Measurements from ENCODE around the gene SERINC5.
"Not testable (repeated sequence)": the region's sequence is repeated elsewhere in the genome, so short reads cannot be mapped to it uniquely, and the experiment has no call there.

Gene SERINC5

GRCh38 chr5:80160242-80160641 is 95.6 kb downstream of the SERINC5 start:
- no peak for DNase-seq

DNA sequence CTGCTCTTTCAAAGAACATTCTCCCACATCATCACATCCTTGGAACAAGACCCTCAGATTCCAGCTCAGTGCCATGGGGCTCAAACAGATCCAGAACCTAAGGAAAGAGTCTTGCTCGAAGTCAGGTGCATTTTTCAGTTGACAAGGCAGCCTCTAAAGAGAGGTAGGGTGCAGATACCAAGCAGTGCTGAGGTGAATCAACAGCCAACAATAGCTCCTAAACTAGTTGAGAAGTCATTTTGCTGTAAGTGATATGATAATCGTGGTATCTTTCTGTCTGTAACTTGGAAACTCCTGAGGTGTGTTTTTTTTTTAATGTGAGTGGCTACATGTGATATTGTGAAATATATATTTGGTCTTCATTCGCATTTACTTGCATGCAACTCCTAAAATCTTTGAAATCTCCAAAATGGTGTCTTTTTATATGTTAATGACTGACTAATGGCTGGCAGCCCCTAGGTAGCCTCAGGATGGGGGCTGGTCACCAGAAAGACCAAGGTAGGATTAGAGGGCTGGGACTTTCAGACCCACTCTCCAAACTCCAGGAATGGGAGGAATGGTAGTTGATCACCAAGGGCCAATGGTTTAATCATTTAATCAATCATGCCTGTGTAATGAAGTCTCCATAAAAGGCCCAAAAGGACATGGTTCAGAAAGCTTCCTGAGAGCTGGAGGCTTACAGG is 96.6 kb downstream of the SERINC5 start:
- no peak for DNase-seq

DNA sequence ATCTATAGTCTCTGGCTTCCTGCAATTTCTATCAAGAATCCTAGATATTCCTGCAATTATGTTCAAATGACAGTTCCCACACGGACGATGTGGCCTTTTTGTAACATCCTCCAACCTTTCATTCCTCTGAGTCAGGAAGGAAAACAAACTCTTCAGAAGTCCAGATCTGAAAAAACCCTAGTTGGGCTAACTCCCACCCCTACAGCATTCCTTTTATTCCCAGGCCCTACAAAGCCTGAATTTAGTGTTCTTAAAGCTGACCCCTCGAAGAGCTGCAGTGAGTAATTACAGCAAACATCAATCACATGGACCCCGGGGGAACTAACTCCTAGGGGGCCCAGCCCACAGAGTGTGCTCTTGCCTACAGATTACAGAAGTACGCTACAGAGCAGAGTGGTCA is 99.7 kb downstream of the SERINC5 start:
- no peak for DNase-seq

DNA sequence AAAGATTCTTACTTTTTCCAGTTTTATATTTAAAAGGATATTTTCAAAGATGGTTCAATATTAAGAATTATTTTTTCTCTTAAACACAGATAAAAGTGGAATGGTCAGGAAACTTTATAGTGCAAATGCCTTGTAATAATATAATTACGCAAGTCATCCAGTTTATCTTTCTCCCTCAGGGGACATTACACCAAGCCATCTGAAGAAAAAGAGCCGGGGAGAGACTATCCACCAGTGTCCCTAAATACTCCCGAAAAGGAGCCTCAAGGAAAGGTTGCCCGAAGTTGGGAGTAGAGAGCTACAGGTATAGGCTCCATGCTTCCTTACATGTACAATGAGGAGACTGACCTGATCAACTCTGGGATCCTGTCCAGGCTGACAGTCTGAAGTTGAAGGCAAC is 101.1 kb downstream of the SERINC5 start:
- DNase-seq = no peak

- not testable (repeated sequence) for DNase-seq
Observed at GRCh38 chr5:80154289-80154688, 101.6 kb downstream of the SERINC5 start.

GRCh38 chr5:80153586-80154126 is 102.2 kb downstream of the SERINC5 start:
- no peak for DNase-seq

GRCh38 chr5:80152778-80153177 is 103.1 kb downstream of the SERINC5 start:
- DNase-seq = no peak

- no peak for DNase-seq
Observed at GRCh38 chr5:80151890-80152289, 104.0 kb downstream of the SERINC5 start.

- DNase-seq = no peak
Observed at GRCh38 chr5:80150731-80151130, 105.1 kb downstream of the SERINC5 start.

DNA sequence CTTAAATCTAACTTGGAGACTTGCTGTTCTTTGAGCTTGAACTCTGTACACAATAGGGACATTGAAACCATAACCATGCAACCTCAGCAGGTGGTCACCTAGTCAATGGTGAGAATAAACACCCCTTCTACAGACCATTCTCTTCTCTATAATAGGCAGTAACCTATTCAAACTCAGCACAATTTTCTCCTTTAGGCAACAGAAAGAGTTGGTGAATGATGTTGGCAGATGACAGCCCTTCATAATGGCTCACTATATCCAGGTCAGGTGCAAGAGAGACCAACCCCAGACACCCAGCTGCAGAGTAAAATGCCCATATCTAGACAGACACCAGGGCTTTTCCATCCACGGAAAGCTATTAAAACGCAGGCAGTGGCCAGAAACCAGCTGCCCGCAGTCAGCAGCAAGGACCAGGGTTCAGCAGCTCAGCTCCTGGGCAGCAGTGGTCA is 106.7 kb downstream of the SERINC5 start:
- no peak for DNase-seq

- no peak for DNase-seq
Observed at GRCh38 chr5:80147119-80147815, 108.6 kb downstream of the SERINC5 start.

GRCh38 chr5:80146046-80146445 is 109.8 kb downstream of the SERINC5 start:
- DNase-seq = no peak

GRCh38 chr5:80143491-80143890 is 112.4 kb downstream of the SERINC5 start:
- DNase-seq = no peak

GRCh38 chr5:80142996-80143395 is 112.9 kb downstream of the SERINC5 start:
- no peak for DNase-seq

DNA sequence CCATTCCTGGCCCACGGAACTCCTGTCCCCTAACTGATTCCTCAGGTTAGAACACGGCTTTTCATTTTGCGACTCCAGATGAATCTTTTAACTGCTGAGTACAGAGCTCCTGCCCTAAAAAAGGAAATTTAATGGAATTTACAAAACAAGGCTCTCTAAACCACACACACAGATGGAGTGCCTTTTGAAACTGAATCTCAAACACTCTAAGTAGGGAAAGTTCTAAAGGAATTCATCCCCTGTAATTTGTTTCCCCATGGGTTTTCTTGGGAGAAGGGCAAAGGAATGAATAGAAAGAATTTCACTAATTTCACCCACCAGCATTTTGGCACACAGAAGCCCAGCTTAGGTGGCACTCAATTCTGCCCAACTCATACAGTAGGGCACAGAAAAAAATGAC is 114.2 kb downstream of the SERINC5 start:
- no peak for DNase-seq

DNA sequence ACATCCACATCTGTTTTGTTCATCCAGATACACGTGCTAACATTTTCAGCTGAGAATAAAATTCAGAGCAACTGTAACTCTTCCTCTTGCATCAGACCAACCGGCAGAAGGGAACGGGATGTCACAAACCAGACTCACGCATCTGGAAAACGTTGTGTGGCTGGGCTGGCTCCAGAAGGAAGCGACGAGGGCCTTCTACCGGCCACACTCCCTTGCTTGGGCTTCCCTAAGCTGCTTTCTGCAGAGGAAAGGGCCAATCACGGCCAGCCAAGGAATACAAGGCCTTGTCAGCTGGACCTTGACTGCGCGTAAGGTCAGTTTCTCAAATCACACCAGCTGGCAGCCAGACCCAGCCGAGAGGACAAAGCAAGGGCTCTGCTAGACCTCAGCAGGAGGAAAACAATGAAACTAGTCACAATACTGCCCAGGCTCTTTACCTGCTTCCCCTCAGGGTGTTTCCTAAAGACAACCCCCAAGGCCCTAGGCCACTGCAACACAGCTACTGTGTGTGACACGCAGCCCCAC is 114.6 kb downstream of the SERINC5 start:
- DNase-seq = no peak

- DNase-seq = no peak
Observed at GRCh38 chr5:80140496-80140895, 115.4 kb downstream of the SERINC5 start.

- no peak for DNase-seq
Observed at GRCh38 chr5:80139466-80139972, 116.3 kb downstream of the SERINC5 start.

DNA sequence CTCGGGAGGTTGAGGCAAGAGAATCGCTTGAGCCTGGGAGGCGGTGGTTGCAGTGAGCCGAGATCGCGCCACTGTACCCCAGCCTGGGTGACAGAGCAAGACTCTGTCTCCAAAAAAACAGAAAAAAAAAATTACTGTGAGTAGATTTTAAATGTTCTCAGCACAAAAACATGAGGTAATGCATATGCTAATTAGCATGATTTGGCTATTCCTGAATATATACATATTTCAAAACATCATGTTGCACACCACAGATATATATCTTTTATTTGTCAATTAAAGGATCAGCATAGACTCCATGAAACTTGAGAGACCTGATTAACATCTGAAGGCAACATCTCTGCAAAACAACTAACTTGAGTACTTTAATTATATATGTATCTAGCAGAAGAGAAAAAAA is 117.4 kb downstream of the SERINC5 start:
- DNase-seq = no peak

DNA sequence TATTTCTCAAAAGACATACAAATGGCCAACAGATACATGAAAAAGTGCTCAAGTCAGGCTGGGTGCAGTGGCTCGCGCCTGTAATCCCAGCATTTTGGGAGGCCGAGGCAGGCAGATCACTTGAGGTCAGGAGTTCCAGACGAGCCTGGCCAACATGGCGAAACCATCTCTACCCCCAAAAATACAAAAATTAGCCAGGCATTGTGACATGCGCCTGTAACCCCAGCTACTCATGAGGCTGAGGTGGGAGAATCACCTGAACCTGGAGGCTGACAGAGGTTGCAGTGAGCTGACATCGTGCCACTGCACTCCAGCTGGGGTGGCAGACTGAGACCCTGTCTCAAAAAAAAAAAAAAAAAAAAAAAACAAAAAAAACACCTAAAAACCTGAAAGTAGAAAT is 119.0 kb downstream of the SERINC5 start:
- not testable (repeated sequence) for DNase-seq

GRCh38 chr5:80134876-80135275 is 121.0 kb downstream of the SERINC5 start:
- DNase-seq = no peak

DNA sequence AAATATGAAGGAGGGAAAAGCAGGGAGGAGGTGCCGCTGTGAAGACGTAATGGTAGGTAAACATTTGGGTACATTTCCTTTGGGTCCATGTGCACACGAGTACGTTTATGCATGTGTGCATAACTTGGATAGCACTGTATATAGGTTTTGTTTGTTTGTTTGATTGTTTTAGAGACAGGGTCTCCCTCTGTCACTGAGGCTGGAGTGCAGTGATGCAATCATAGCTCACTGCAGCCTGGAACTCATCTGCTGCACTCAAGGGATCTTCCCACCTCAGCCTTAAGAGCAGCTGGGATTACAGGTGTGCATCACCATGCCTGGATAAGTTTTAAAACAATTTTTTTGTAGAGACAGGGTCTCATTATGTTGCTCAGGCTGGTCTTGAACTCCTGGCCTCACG is 126.7 kb downstream of the SERINC5 start:
- no peak for DNase-seq

- no peak for DNase-seq
Observed at GRCh38 chr5:80128141-80128540, 127.7 kb downstream of the SERINC5 start.

DNA sequence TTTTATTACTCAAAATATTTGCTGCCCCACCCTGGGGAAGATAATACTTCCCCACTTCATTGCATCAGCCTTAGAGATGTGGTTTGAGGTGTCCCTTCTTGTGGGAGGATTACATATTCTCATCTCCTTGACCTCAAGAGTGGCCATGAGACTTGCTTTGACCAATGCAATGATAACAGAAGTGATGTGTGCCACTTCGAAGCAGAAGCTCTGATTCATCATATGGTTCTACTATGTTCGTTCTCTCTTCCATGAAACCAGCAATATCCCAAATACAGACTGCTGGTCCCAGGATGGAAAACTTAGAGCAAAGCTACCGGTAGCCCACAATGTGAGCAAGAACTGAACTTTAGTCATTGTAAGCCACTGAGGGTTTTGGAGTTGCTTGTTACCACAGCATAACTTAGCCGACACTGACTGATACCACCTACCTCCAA is 128.7 kb downstream of the SERINC5 start:
- DNase-seq = no peak
